HepG2 (cell line): ENCODE data around the gene MTFR1L. TPM values are rescaled to one million over a fixed set of nuclear protein-coding genes. Genes with fewer than 3 reads are reported as not detected.

Experiments
- ATF7 ChIP-seq, 2 experiments: fragments of 450-650 bp in 1 of 2; sonication (generic) in 1 of 2; formaldehyde crosslinking in 1 of 2; IDR thresholded peaks; 2 replicates each; pipeline versions ENCODE4 v1.4.0 to v1.6.1; 2016 to 2020; ENCODE audit warnings: antibody characterized with exemption in 1 of 2, mild to moderate bottlenecking in 1 of 2, missing genetic modification reagents in 1 of 2
- CAMTA2 ChIP-seq: sonication (generic); formaldehyde crosslinking; IDR thresholded peaks from 2 replicates; pipeline ENCODE4 v1.4.0; 2020; ENCODE audit warnings: mild to moderate bottlenecking, missing genetic modification reagents, borderline replicate concordance
- CC2D1A ChIP-seq: sonication (generic); formaldehyde crosslinking; IDR thresholded peaks from 2 replicates; pipeline ENCODE4 v1.8.1; 2023; ENCODE audit warnings: mild to moderate bottlenecking, missing genetic modification reagents
- HMG20A ChIP-seq: IDR thresholded peaks from 2 replicates; pipeline ENCODE4 v1.6.1; 2016; ENCODE audit warnings: borderline replicate concordance
- HNRNPUL1 ChIP-seq: fragments of 200-400 bp; formaldehyde crosslinking; IDR thresholded peaks from 2 replicates; pipeline ENCODE4 v1.6.1; 2017; ENCODE audit warnings: low read depth, mild to moderate bottlenecking, low read length, moderate library complexity
- MAF1 ChIP-seq: sonication (generic); formaldehyde crosslinking; IDR thresholded peaks from 2 replicates; pipeline ENCODE4 v1.5.0; 2020; ENCODE audit warnings: missing genetic modification reagents, borderline replicate concordance
- MAFK ChIP-seq, 2 experiments: IDR thresholded peaks in 1 of 2; conservative IDR thresholded peaks in 1 of 2; 2 replicates each; pipeline ENCODE4 v1.6.1; 2011; ENCODE audit warnings: improper control_type of control experiment in 2 of 2, low read length in 2 of 2
- NRL ChIP-seq: sonication (generic); formaldehyde crosslinking; IDR thresholded peaks from 2 replicates; pipeline ENCODE4 v1.5.0; 2020; ENCODE audit warnings: missing genetic modification reagents, mild to moderate bottlenecking, moderate library complexity, borderline replicate concordance
- REPIN1 ChIP-seq: sonication (generic); formaldehyde crosslinking; IDR thresholded peaks from 2 replicates; pipeline ENCODE4 v1.8.0; 2022; ENCODE audit warnings: missing genetic modification reagents, low read depth, mild to moderate bottlenecking, borderline replicate concordance
- TARDBP ChIP-seq: sonication (generic); formaldehyde crosslinking; IDR thresholded peaks from 2 replicates; pipeline ENCODE4 v1.8.0; 2022; ENCODE audit warnings: mild to moderate bottlenecking, missing genetic modification reagents
- ZBTB43 ChIP-seq: sonication (generic); formaldehyde crosslinking; conservative IDR thresholded peaks from 2 replicates; pipeline ENCODE4 v1.4.0; 2020; ENCODE audit warnings: missing genetic modification reagents
- ZGPAT ChIP-seq: IDR thresholded peaks from 2 replicates; pipeline ENCODE4 v1.6.1; 2016; ENCODE audit warnings: mild to moderate bottlenecking
- ZNF280B ChIP-seq: sonication (generic); formaldehyde crosslinking; IDR thresholded peaks from 2 replicates; pipeline ENCODE4 v1.5.0; 2020; ENCODE audit warnings: missing genetic modification reagents, mild to moderate bottlenecking, borderline replicate concordance
- ZNF343 ChIP-seq: sonication (generic); formaldehyde crosslinking; IDR thresholded peaks from 2 replicates; pipeline ENCODE4 v1.4.0; 2020; ENCODE audit warnings: mild to moderate bottlenecking, missing genetic modification reagents
- ZSCAN25 ChIP-seq: sonication (generic); formaldehyde crosslinking; IDR thresholded peaks from 2 replicates; pipeline ENCODE4 v1.8.0; 2022; ENCODE audit warnings: mild to moderate bottlenecking, missing genetic modification reagents
- polyA plus RNA-seq, 8 experiments: library from polyadenylated mRNA; depleted of rRNA in 3 of 8; stranded (reverse) in 7 of 8; unstranded in 1 of 8; fragments of >200 nt; fragmentation: Illumina TruSeq in 4 of 8; extraction: Trizol in 4 of 8; gene quantifications; 2 replicates each; pipeline versions ENCODE4 v1.2.1 to v1.2.3, GENCODE V29; 2011 to 2016; ENCODE audit warnings: low read depth in 4 of 8, missing spikeins in 1 of 8, mixed read lengths in 1 of 8; ENCODE audit not compliant: insufficient read depth in 1 of 8
- total RNA-seq, 5 experiments: library from RNA; depleted of rRNA; stranded (reverse); fragments of >200 nt; fragmentation: Illumina TruSeq; extraction: Trizol; gene quantifications; 2 replicates each; pipeline ENCODE4 v1.2.3, GENCODE V29; 2016; ENCODE audit warnings: low read depth in 1 of 5
- TF ChIP-seq, protein P1 (sequence below): sonication (generic); formaldehyde crosslinking; IDR thresholded peaks from 2 replicates; pipeline ENCODE4 v1.4.0; 2020; ENCODE audit warnings: mild to moderate bottlenecking, low read depth, missing genetic modification reagents
- TF ChIP-seq, protein P2 (sequence below): sonication (generic); formaldehyde crosslinking; conservative IDR thresholded peaks from 2 replicates; pipeline ENCODE4 v1.4.0; 2020; ENCODE audit warnings: missing genetic modification reagents
- TF ChIP-seq, protein P3 (sequence below): sonication (generic); formaldehyde crosslinking; IDR thresholded peaks from 2 replicates; pipeline ENCODE4 v1.4.0; 2020; ENCODE audit warnings: missing genetic modification reagents

Gene MTFR1L
- total and polyA plus RNA-seq, 2 of the 13 experiments (the other 11 are each of a cell fraction or from before 2014, with no cell fraction given) = 38.0 to 55.7 TPM

DNA sequence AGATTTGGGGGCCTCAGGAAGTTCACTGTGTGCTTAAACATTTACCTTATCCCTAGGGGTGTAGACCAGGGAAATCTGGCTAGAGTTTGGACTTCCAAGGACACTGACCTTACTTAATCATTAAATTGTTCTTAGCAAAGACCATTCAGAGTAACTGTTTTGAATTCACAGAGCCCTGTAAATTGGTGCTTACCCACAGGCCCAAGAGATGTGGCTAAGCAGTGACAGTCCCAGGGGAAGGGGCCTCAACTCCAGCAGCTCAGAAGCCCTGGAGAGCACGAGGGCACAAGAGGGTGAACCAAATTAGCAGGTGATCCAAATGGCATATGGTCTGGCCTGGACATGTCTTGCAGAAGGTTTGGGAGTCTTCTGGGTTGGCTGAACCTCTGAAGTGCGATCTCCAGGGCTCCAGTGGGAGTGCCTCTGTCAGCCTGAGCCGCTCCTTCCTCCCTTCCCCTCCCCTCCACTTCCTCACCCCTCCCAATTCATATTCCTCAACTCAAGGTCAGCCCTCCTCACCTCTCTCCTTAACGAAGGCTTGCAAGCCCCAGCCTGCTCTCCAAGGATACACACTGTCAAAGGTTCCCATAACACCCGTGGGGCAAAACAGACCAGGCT lies 51.4 kb downstream of the MTFR1L start (continued):
- TF ChIP-seq HMG20A (CRISPR knock-in tag) (no peak), MAF1 (CRISPR knock-in tag) (no peak), ZNF280B (0 out of 2 replicates have a peak, but pooled peaks have one; percentile 35), ZBTB43 (CRISPR knock-in tag) (no peak), REPIN1 (CRISPR knock-in tag) (peak; percentile 17; the same call in 1 of the 2 replicates), HNRNPUL1 (no peak), ATF7 (IDR thresholded peaks at IDR 0.05) (no peak), ATF7 (CRISPR knock-in tag; IDR thresholded peaks at IDR 0.05) (no peak), CC2D1A (CRISPR knock-in tag) (no peak), MAFK (conservative IDR thresholded peaks at IDR 0.05 in 1 of 2, IDR thresholded peaks at IDR 0.05 in 1 of 2; ENCODE audit: low read length in 2 of 2) (no peak), NRL (CRISPR knock-in tag) (no peak), ZSCAN25 (CRISPR knock-in tag) (peak; percentile 76), ZNF343 (CRISPR knock-in tag) (no peak), TARDBP (CRISPR knock-in tag) (no peak), CAMTA2 (CRISPR knock-in tag) (no peak), ZGPAT (CRISPR knock-in tag) (no peak)
- TF ChIP-seq, protein P1, sequence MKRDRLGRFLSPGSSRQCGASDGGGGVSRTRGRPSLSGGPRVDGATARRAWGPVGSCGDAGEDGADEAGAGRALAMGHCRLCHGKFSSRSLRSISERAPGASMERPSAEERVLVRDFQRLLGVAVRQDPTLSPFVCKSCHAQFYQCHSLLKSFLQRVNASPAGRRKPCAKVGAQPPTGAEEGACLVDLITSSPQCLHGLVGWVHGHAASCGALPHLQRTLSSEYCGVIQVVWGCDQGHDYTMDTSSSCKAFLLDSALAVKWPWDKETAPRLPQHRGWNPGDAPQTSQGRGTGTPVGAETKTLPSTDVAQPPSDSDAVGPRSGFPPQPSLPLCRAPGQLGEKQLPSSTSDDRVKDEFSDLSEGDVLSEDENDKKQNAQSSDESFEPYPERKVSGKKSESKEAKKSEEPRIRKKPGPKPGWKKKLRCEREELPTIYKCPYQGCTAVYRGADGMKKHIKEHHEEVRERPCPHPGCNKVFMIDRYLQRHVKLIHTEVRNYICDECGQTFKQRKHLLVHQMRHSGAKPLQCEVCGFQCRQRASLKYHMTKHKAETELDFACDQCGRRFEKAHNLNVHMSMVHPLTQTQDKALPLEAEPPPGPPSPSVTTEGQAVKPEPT (CRISPR knock-in tag) = no peak
- TF ChIP-seq, protein P2, sequence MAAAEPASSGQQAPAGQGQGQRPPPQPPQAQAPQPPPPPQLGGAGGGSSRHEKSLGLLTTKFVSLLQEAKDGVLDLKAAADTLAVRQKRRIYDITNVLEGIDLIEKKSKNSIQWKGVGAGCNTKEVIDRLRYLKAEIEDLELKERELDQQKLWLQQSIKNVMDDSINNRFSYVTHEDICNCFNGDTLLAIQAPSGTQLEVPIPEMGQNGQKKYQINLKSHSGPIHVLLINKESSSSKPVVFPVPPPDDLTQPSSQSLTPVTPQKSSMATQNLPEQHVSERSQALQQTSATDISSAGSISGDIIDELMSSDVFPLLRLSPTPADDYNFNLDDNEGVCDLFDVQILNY = no peak
- TF ChIP-seq, protein P3, sequence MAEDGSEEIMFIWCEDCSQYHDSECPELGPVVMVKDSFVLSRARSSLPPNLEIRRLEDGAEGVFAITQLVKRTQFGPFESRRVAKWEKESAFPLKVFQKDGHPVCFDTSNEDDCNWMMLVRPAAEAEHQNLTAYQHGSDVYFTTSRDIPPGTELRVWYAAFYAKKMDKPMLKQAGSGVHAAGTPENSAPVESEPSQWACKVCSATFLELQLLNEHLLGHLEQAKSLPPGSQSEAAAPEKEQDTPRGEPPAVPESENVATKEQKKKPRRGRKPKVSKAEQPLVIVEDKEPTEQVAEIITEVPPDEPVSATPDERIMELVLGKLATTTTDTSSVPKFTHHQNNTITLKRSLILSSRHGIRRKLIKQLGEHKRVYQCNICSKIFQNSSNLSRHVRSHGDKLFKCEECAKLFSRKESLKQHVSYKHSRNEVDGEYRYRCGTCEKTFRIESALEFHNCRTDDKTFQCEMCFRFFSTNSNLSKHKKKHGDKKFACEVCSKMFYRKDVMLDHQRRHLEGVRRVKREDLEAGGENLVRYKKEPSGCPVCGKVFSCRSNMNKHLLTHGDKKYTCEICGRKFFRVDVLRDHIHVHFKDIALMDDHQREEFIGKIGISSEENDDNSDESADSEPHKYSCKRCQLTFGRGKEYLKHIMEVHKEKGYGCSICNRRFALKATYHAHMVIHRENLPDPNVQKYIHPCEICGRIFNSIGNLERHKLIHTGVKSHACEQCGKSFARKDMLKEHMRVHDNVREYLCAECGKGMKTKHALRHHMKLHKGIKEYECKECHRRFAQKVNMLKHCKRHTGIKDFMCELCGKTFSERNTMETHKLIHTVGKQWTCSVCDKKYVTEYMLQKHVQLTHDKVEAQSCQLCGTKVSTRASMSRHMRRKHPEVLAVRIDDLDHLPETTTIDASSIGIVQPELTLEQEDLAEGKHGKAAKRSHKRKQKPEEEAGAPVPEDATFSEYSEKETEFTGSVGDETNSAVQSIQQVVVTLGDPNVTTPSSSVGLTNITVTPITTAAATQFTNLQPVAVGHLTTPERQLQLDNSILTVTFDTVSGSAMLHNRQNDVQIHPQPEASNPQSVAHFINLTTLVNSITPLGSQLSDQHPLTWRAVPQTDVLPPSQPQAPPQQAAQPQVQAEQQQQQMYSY (CRISPR knock-in tag) = no peak
